ENCODE measurements around the gene NMNAT2.

NMNAT2 gene

DNA sequence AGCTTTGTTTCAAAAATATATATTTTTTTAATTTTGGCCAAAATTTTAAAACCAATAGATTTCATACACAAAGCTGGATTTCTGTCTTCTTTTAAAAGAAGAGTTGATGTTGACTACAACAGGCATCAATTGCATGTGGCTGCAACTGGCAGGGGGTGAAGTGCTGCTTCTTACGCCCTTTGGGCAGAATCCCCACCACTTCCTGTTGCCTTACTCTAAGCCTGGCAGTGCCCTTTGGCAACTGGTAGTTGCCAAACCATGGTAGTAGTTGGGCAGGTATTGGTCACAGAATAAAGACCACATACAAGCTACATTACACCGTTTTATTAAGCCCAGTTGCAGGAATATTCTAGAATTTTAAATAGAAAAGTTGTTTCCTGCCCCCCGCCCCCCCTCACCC lies 215.1 kb downstream of the NMNAT2 start:
- DNase-seq (ENCODE audit: low read depth): no peak
- TF ChIP-seq, protein P1, sequence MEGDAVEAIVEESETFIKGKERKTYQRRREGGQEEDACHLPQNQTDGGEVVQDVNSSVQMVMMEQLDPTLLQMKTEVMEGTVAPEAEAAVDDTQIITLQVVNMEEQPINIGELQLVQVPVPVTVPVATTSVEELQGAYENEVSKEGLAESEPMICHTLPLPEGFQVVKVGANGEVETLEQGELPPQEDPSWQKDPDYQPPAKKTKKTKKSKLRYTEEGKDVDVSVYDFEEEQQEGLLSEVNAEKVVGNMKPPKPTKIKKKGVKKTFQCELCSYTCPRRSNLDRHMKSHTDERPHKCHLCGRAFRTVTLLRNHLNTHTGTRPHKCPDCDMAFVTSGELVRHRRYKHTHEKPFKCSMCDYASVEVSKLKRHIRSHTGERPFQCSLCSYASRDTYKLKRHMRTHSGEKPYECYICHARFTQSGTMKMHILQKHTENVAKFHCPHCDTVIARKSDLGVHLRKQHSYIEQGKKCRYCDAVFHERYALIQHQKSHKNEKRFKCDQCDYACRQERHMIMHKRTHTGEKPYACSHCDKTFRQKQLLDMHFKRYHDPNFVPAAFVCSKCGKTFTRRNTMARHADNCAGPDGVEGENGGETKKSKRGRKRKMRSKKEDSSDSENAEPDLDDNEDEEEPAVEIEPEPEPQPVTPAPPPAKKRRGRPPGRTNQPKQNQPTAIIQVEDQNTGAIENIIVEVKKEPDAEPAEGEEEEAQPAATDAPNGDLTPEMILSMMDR (IDR thresholded peaks at IDR 0.05; ENCODE audit: insufficient read depth, low read depth, low read length, missing control alignments): no peak
- H3K4me3 ChIP-seq (ENCODE audit: low read length): no peak overlapping the region

DNA sequence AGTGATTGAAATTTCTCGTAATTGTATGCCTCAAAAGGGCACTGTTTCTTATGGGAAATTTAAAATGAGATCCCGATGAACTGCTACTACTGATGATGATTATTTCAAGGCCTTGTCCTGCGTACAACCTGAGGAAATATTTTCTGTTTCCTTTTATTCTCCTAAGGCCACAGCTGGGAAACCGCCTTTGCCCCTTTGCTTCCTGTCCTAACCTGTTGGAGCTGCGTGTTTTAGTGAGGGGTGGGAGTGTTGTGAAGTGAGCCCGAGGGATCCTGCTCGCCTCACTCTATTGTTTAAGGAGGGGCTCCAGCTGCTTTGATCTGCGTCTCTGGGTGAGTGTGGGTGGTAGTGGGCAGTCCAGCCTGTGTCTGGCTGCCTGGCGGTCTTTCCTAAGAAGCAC lies 217.7 kb downstream of the NMNAT2 start:
- H3K4me3 ChIP-seq (ENCODE audit: low read length): no peak overlapping the region
- TF ChIP-seq, protein P1 (IDR thresholded peaks at IDR 0.05; ENCODE audit: insufficient read depth, low read depth, low read length, missing control alignments): no peak
- DNase-seq (ENCODE audit: low read depth): peak; percentile 16

DNA sequence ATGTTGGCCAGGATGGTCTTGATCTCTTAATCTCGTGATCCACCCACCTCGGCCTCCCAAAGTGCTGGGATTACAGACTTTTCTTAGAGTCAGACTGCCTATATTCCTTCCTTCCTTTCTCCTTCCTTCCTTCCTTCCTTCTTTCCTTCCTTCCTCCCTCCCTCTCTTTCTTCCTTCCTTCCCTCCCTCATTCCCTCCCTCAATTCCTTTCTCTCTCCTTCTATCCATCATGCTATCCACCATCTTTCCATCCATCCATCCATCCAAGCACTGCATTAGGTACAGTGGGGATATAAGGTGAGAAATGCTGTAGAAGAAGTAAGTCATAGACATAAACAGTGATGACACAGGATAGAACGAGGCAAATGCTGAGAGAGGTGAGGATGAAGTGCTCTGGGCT lies 218.9 kb downstream of the NMNAT2 start:
- DNase-seq (ENCODE audit: low read depth): no peak
- no peak overlapping the region for H3K4me3 ChIP-seq (ENCODE audit: low read length)
- TF ChIP-seq, protein P1 (IDR thresholded peaks at IDR 0.05; ENCODE audit: insufficient read depth, low read depth, low read length, missing control alignments): no peak

DNA sequence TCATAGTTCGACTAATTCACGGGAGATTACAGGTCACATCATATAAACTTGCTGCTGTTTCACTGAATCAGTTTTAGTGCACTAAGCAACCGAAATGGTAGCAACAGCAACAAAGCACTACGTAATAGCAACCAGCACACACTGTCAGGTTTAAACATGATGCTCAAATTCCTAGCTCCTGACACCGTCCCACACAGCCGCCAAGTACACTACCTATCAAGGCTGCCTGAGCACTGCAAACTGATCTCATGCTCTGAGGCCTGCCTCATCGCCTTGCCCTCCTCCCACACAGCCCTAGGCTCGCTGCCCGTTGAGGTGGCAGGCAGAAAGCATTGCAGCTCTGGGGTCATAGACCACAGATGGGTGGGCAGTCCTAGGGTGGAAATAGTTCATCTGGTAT lies 219.7 kb downstream of the NMNAT2 start:
- TF ChIP-seq, protein P1 (IDR thresholded peaks at IDR 0.05; ENCODE audit: insufficient read depth, low read depth, low read length, missing control alignments): no peak
- DNase-seq (ENCODE audit: low read depth): peak; percentile 98
- no peak overlapping the region for H3K4me3 ChIP-seq (ENCODE audit: low read length)

Measured in epithelial cell of esophagus (primary cell).